B cell (primary cell): ENCODE data around the gene SLC22A6. TPM values are rescaled to one million over a fixed set of nuclear protein-coding genes. Genes with fewer than 3 reads are reported as not detected.

ENCODE experiments used
- ATAC-seq: fragments of 200-7000 bp; cut with Tn5 transposase; one replicate; pipeline ENCODE4 v1.10.0; 2021; ENCODE audit warnings: low read depth, mild to moderate bottlenecking, moderate number of reproducible peaks, moderate library complexity
- CTCF ChIA-PET: fragments of 350-600 bp; sonication (Branson Sonifier 250); formaldehyde crosslinking; loops from one replicate; lab custom pipeline; 2021; ENCODE audit warnings: antibody characterized with exemption, inconsistent platforms; lab: Charles Lee
- POLR2A ChIA-PET: fragments of 350-600 bp; sonication (Branson Sonifier 250); formaldehyde crosslinking; loops from one replicate; lab custom pipeline; 2021; ENCODE audit warnings: antibody characterized with exemption; lab: Charles Lee
- DNase-seq: peaks from one replicate; pipeline ENCODE4 v3.0.0; 2013
- H2AFZ ChIP-seq: 2 replicates; pipeline ENCODE4 v1.6.1; 2012; ENCODE audit warnings: mild to moderate bottlenecking, low read depth, low read length; ENCODE audit not compliant: insufficient read depth, poor library complexity, severe bottlenecking
- H3K27ac ChIP-seq, 2 donors: 1 replicate in 1 of 2; 2 replicates in 1 of 2; pipeline ENCODE4 v1.5.1; 2012 to 2013; ENCODE audit warnings: low read length in 2 of 2, mild to moderate bottlenecking in 2 of 2, moderate library complexity in 1 of 2
- H3K27me3 ChIP-seq, 4 experiments: fragments of 200-600 bp in 1 of 4; sonication (generic) in 1 of 4; replicated peaks in 1 of 4; 1 replicate in 2 of 4; 2 replicates in 2 of 4; pipeline versions ENCODE4 v1.6.1 to v1.7.0; 2013 to 2016; ENCODE audit warnings: low read length in 3 of 4, mild to moderate bottlenecking in 2 of 4, mixed read lengths in 1 of 4, moderate library complexity in 1 of 4; ENCODE audit not compliant: insufficient read depth in 4 of 4, control insufficient read depth in 3 of 4; ENCODE audit errors: control extremely low read depth in 1 of 4
- H3K36me3 ChIP-seq, 2 experiments: replicated peaks in 1 of 2; 1 replicate in 1 of 2; 2 replicates in 1 of 2; pipeline versions ENCODE4 v1.6.1 to v1.7.1; 2013; ENCODE audit warnings: low read length in 1 of 2; ENCODE audit not compliant: insufficient read depth in 2 of 2, control insufficient read depth in 1 of 2; ENCODE audit errors: control extremely low read depth in 1 of 2, extremely low read depth in 1 of 2
- H3K4me1 ChIP-seq, 2 donors: fragments of 200-600 bp in 1 of 2; sonication (generic) in 1 of 2; 1 replicate in 1 of 2; 2 replicates in 1 of 2; pipeline versions ENCODE4 v1.5.1 to v1.6.1; 2013 to 2017; ENCODE audit warnings: low read length in 2 of 2; ENCODE audit not compliant: control insufficient read depth in 2 of 2, insufficient read depth in 2 of 2
- H3K4me2 ChIP-seq: replicated peaks from 2 replicates; pipeline ENCODE3; 2012; ENCODE audit warnings: mild to moderate bottlenecking, low read depth, low read length; ENCODE audit not compliant: poor library complexity, severe bottlenecking
- H3K4me3 ChIP-seq, 5 experiments: fragments of 200-600 bp in 1 of 5; sonication (generic) in 1 of 5; 1 replicate in 3 of 5; 2 replicates in 2 of 5; pipeline versions ENCODE4 v1.5.1 to v1.7.0; 2011 to 2016; ENCODE audit warnings: low read length in 4 of 5, mild to moderate bottlenecking in 4 of 5, low read depth in 2 of 5, control low read depth in 1 of 5, moderate library complexity in 1 of 5; ENCODE audit not compliant: insufficient read depth in 1 of 5; ENCODE audit errors: control extremely low read depth in 1 of 5, extremely low read depth in 1 of 5
- H3K79me2 ChIP-seq: fragments of 200-600 bp; sonication (generic); one replicate; pipeline ENCODE4 v1.6.0; 2016; ENCODE audit warnings: low read length; ENCODE audit not compliant: control insufficient read depth, insufficient read depth
- H3K9ac ChIP-seq: fragments of 200-600 bp; sonication (generic); 2 replicates; pipeline ENCODE4 v1.6.1; 2017; ENCODE audit warnings: mild to moderate bottlenecking, low read length, moderate library complexity
- H3K9me3 ChIP-seq, 3 donors: one replicate each; pipeline versions ENCODE4 v1.6.1 to v1.7.1; 2013; ENCODE audit warnings: low read length in 2 of 3; ENCODE audit not compliant: control insufficient read depth in 2 of 3, insufficient read depth in 1 of 3; ENCODE audit errors: control extremely low read depth in 1 of 3
- H4K20me1 ChIP-seq: 2 replicates; pipeline ENCODE4 v1.6.0; 2012; ENCODE audit warnings: mild to moderate bottlenecking, low read length; ENCODE audit not compliant: insufficient read depth, control insufficient read depth, poor library complexity, severe bottlenecking
- H3K27ac Mint-ChIP-seq: one replicate; pipeline ENCODE4 v1.8.0; 2021; ENCODE audit warnings: mixed read lengths
- H3K27me3 Mint-ChIP-seq: one replicate; pipeline ENCODE4 v1.8.0; 2021; ENCODE audit warnings: mixed read lengths
- H3K4me1 Mint-ChIP-seq: one replicate; pipeline ENCODE4 v1.8.0; 2021; ENCODE audit warnings: mixed read lengths
- H3K4me3 Mint-ChIP-seq: one replicate; pipeline ENCODE4 v1.8.0; 2021; ENCODE audit warnings: mixed read lengths
- H3K9me3 Mint-ChIP-seq: one replicate; pipeline ENCODE4 v1.8.0; 2022; ENCODE audit warnings: mixed read lengths; ENCODE audit not compliant: insufficient read depth
- CTCF ChIP-seq: fragments of 200-600 bp; IDR thresholded peaks from one replicate; pipeline ENCODE4 v1.8.0; 2022; ENCODE audit warnings: antibody characterized with exemption, mild to moderate bottlenecking
- EZH2 ChIP-seq: IDR thresholded peaks from 2 replicates; pipeline ENCODE4 v1.6.1; 2012; ENCODE audit warnings: borderline replicate concordance, low read depth, mild to moderate bottlenecking, moderate library complexity, low read length; ENCODE audit not compliant: insufficient read depth, poor library complexity, severe bottlenecking
- WGBS: methylation state at CpG from one replicate; pipeline ENCODE4 v1.1.5; 2013; ENCODE audit warnings: missing lambda C conversion rate; ENCODE audit not compliant: insufficient coverage; 5-methylcytosine and 5-hydroxymethylcytosine counted together
- intact Hi-C: fragments of 100-400 bp; cut with micrococcal nuclease; formaldehyde crosslinking; loops from one replicate; pipeline ENCODE4 v1.10.0; 2022
- polyA plus RNA-seq: library from polyadenylated mRNA; depleted of rRNA; stranded (reverse); fragments of >200 nt; gene quantifications from 2 replicates; pipeline ENCODE4 v1.2.3, GENCODE V29; 2012
- total RNA-seq, 2 donors: library from RNA; stranded (reverse); fragments of 120-200 nt in 1 of 2; gene quantifications; 1 replicate in 1 of 2; 2 replicates in 1 of 2; pipeline versions ENCODE4 v1.2.3 to v1.2.4, GENCODE V29; 2013 to 2022

Gene SLC22A6
- total and polyA plus RNA-seq, 2 donors (not counting 1 experiment from before 2014, with no cell fraction given) = not detected

GRCh38 chr11:62985041-62985750 is 429 bp upstream of the SLC22A6 start:
- Histone ChIP-seq H3K79me2 (no peaks in the 10 kb centered on the region), H3K27me3 (no peaks in the 10 kb centered on the region), H3K27ac (no peak overlapping the region), H3K4me2 (no peak overlapping the region), H3K9me3 (no peaks in the 10 kb centered on the region), H3K4me3 (no peak overlapping the region), H3K36me3 (no peaks in the 10 kb centered on the region), H3K9ac (no peak overlapping the region), H2AFZ (no peak overlapping the region), H3K4me1 (no peaks in the 10 kb centered on the region), H4K20me1 (no peaks in the 10 kb centered on the region)
- ATAC-seq (no peak), DNase-seq (no peak)
- ChIA-PET POLR2A (no interaction called here), CTCF (no interaction called here)
- no CpG with 5 or more reads among the region's 3 CpGs for WGBS
- Mint-ChIP-seq H3K4me3 (no peak overlapping the region), H3K27me3 (peaks cover 31% of the 10 kb centered on the region), H3K27ac (no peak overlapping the region), H3K4me1 (no peaks in the 10 kb centered on the region), H3K9me3 (no peaks in the 10 kb centered on the region)
- TF ChIP-seq EZH2 (no peak), CTCF (no peak)
- intact Hi-C loops = no loop called here

GRCh38 chr11:62983536-62984199 is 1.1 kb downstream of the SLC22A6 start:
- ATAC-seq (no peak), DNase-seq (no peak)
- Mint-ChIP-seq H3K27me3 (peaks cover 35% of the 10 kb centered on the region), H3K27ac (no peak overlapping the region), H3K9me3 (no peaks in the 10 kb centered on the region), H3K4me3 (no peak overlapping the region), H3K4me1 (no peaks in the 10 kb centered on the region)
- Histone ChIP-seq H3K9me3 (no peaks in the 10 kb centered on the region), H3K27me3 (no peaks in the 10 kb centered on the region), H3K27ac (no peak overlapping the region), H3K4me1 (no peaks in the 10 kb centered on the region), H3K9ac (no peak overlapping the region), H4K20me1 (no peaks in the 10 kb centered on the region), H3K36me3 (no peaks in the 10 kb centered on the region), H3K4me2 (no peak overlapping the region), H3K4me3 (no peak overlapping the region), H2AFZ (no peak overlapping the region), H3K79me2 (no peaks in the 10 kb centered on the region)
- no peak for TF ChIP-seq CTCF
- no peak for TF ChIP-seq EZH2
- WGBS = 93% methylated on average over 13 of the region's 13 CpGs
- intact Hi-C loops = no loop called here
- CTCF ChIA-PET = no interaction called here
- POLR2A ChIA-PET = no interaction called here
